Ectodermal cell (in vitro differentiated cells): Measurements from ENCODE around the gene UBE2M.
"Not testable (repeated sequence)": the region's sequence is repeated elsewhere in the genome, so short reads cannot be mapped to it uniquely, and the experiment has no call there.

ENCODE experiments used
- H3K27ac ChIP-seq: 2 replicates; pipeline ENCODE4 v1.7.0; 2013; ENCODE audit warnings: mild to moderate bottlenecking, low read depth, low read length; ENCODE audit not compliant: insufficient read depth, poor library complexity, severe bottlenecking
- H3K27me3 ChIP-seq: 2 replicates; pipeline ENCODE4 v1.7.0; 2013; ENCODE audit warnings: mild to moderate bottlenecking, low read length; ENCODE audit not compliant: insufficient read depth, control insufficient read depth, poor library complexity, severe bottlenecking
- H3K36me3 ChIP-seq: one replicate; pipeline ENCODE4 v1.7.0; 2013; ENCODE audit warnings: low read length; ENCODE audit not compliant: control insufficient read depth, insufficient read depth
- H3K4me1 ChIP-seq: one replicate; pipeline ENCODE4 v1.7.0; 2013; ENCODE audit warnings: low read length; ENCODE audit not compliant: control insufficient read depth, insufficient read depth
- H3K4me3 ChIP-seq: 2 replicates; pipeline ENCODE4 v1.7.0; 2013; ENCODE audit warnings: low read depth, low read length, control low read depth; ENCODE audit not compliant: insufficient read depth
- H3K9me3 ChIP-seq: 2 replicates; pipeline ENCODE4 v1.7.0; 2013; ENCODE audit warnings: mild to moderate bottlenecking, low read length, moderate library complexity; ENCODE audit not compliant: control insufficient read depth
- WGBS, 2 experiments: methylation state at CpG; one replicate each; pipeline ENCODE4 v1.1.7; 2013; ENCODE audit warnings: missing lambda C conversion rate in 2 of 2; 5-methylcytosine and 5-hydroxymethylcytosine counted together

Gene UBE2M

DNA sequence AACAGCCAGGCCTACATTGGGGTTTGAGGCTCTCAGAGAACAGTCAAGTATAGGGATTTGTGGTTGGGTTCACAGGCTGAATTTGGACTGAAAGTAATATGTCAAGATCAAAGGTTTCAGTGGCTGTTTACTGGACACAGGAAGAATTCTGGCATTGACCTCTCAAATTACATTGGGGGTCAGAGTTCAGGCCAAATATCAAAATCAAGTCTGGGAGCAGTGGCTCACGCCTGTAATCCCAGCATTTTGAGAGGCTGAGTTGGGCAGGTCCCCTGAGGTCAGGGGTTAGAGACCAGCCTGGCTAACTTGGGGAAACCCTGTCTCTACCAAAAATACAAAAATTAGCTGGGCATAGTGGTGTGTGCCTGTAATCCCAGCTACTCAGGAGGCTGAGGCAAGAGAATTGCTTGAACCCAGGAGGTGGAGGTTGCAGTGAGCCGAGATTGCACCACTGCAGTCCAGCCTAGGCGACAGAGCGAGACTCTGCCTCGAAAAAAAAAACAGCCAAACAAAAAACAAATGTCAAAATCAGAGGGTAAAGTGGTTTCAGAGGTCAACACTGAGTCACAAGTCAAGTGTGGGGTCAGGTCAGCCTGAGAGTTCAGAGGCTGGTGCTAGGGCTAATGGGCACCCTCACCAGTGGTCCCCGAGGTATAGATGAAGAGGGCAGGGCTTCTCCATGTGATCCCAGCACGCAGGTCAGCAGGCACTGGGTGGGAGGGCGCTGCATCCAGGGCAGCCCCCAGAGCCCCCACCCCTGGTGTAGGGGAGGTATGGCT, 48.1 kb downstream of the UBE2M start:
- 83 to 89% methylated on average over 8 of the region's 8 CpGs for WGBS, 2 experiments
- Histone ChIP-seq H3K9me3 (no peaks in the 10 kb centered on the region), H3K27ac (no peak overlapping the region), H3K27me3 (no peaks in the 10 kb centered on the region), H3K4me3 (no peak overlapping the region), H3K4me1 (no peaks in the 10 kb centered on the region), H3K36me3 (no peaks in the 10 kb centered on the region)

DNA sequence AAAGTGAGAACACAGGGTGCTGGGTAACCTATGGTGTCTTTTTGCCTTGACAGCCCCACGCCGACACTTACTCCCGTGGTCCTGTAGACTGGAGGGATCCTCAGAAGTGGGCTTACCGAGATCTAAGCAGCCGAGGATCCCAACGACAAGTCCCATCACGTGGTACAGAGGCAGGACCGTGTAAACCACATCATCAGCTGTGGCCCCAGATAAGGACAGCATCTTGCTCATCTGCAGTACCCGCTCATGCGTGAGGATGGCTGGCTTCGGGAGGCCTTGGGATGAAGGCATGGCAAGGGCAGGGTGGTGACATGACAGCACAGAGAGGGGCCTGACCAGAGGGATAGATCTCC, 48.7 kb downstream of the UBE2M start:
- no peaks in the 10 kb centered on the region for H3K9me3 ChIP-seq
- no peak overlapping the region for H3K27ac ChIP-seq
- H3K4me1 ChIP-seq: no peaks in the 10 kb centered on the region
- no peaks in the 10 kb centered on the region for H3K27me3 ChIP-seq
- WGBS, 2 experiments: 92 to 93% methylated on average over 11 of the region's 11 CpGs
- no peak overlapping the region for H3K4me3 ChIP-seq
- H3K36me3 ChIP-seq: no peaks in the 10 kb centered on the region

DNA sequence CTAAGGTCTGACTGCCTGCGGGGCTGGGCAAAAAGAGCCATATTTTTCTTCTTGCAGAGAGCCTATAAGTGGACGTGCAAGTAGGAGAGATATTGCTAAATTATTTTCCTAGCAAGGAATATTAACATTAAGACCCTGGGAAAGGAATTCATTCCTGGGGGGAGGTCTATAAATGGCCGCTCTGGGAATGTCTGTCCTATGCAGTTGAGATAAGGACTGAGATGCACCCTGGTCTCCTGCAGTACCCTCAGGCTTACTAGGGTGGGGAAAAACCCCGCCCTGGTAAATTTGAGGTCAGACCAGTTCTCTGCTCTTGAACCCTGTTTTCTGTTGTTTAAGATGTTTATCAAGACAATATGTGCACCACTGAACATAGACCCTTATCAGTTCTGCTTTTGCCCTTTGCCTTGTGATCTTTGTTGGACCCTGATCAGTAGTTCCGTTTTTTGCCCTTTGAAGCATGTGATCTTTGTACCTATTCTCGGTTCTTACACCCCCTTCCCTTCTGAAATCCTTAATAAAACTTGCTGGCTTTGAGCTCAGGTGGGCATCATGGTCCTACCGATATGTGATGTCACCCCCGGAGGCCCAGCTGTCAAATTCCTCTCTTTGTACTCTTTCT, 50.7 kb downstream of the UBE2M start:
- H3K27me3 ChIP-seq, H3K9me3 ChIP-seq, H3K4me3 ChIP-seq, H3K4me1 ChIP-seq, H3K27ac ChIP-seq, H3K36me3 ChIP-seq: not testable (repeated sequence)
- WGBS, 2 experiments: 89% methylated on average over 7 of the region's 8 CpGs
